KOPT-K1 (cell line): ENCODE results near the gene HOXC11.

Source experiments
- H3K27ac ChIP-seq: fragments of 200-600 bp; sonication (generic); 2 replicates; pipeline ENCODE4 v1.5.1; 2016; ENCODE audit warnings: antibody characterized with exemption, mild to moderate bottlenecking, low read depth, low read length; ENCODE audit not compliant: poor library complexity, severe bottlenecking
- H3K36me3 ChIP-seq: fragments of 200-600 bp; sonication (generic); 2 replicates; pipeline ENCODE4 v1.5.1; 2017; ENCODE audit warnings: antibody characterized with exemption, mild to moderate bottlenecking, low read length, moderate library complexity; ENCODE audit not compliant: insufficient read depth
- H3K9me3 ChIP-seq: fragments of 200-600 bp; sonication (generic); 2 replicates; pipeline ENCODE4 v1.5.1; 2017; ENCODE audit warnings: antibody characterized with exemption, low read length, mild to moderate bottlenecking; ENCODE audit not compliant: insufficient read depth, poor library complexity, severe bottlenecking

The HOXC11 gene

DNA sequence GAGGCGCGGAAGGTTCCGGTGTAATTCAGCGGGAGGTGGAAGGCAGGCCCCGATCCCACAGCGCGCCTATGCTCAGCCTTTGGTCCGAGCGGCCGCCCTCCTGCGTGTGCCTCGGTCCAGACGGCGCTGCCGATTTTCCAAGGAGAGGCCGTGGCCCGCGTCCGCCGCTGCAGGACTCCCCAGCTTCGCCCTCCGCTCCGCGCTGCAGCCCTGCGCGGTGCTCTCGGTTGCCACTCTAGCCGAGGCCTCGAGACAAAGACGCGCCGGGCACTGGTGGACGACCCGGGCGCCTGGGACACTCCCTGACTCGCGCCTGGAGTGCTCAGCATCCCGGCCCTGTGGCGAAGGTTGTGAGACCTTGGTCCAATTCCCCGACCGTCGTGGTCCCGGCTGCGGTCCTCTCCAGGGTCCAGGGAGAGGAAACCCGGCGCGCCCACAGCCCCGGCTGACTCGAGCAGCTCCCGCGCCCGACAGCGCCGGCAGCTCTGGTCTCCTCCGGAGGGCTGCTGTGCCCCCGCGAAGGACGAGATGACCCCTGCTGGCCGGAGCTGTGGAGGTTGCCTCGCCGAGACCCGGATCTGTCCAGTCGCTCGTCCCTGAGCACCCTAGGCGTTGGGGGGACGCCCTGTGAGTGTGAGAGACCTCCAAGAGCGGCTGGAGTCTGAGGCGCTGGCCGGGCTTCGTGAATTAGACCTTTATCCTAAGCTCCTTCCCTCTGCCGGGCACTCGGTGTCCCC lies 11.7 kb upstream of the HOXC11 start:
- H3K36me3 ChIP-seq: no peaks in the 10 kb centered on the region
- H3K9me3 ChIP-seq: no peaks in the 10 kb centered on the region
- no peak overlapping the region for H3K27ac ChIP-seq

DNA sequence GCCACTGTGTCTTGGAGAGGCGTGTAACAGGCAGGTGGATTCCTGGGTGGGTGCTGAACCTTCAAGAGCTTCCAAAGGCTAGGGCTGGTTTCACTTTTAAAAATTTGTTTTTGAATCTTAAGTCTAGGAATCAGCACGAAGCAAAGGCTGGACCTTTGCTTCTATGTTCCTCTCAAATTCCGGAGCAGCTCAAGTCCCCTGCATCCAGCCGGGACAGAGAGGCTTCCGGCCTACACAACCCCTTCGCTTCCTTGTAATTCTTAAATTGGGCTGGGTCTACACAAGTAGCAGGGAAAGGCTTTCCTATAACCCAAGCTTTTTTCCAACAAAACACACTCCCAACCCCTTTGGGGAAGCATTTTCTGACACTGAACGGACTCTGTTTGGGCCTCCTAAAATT lies 9.9 kb upstream of the HOXC11 start:
- no peaks in the 10 kb centered on the region for H3K9me3 ChIP-seq
- no peak overlapping the region for H3K27ac ChIP-seq
- H3K36me3 ChIP-seq: no peaks in the 10 kb centered on the region

DNA sequence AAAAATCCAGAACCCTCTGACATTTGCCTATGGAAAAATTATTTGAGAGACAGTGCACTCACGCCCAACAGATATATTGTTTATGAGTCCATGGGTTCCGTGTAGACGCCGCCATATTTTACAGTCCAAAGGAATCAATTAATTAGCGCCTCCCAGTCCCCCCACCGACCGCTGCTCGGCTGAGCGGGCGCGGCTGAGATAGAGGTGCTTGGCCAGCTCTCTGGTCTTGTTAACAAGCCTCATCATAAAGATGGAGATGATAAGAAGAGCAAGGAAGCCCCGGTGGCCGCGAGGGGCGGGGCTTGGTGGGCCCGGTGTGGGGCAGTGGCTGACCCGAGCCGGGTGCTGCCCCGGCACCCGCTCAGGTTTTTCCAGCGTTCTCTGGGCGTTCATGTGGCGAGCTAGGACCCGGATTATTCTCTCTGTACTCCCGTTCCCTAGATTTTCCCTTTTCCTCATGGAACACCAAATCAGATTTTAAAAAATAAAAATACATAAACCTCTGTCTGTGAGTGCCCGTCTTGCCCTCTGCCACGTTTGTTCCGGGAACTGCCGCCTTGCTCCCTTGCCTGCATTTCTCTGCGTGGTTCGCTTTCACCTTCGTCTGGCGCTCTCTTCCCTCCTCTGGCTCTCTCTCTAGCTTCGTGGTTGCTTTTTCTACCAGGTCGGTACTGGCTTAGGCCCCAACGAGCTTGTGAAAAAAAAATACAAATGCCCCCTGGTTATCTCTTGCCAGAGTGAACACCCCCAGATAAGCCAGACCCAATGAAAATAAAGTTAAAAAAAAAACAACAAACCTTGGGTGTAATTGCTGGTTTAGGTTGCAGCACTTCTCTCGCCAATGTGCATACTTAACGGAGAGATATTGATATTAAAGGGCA lies 9.3 kb upstream of the HOXC11 start:
- H3K36me3 ChIP-seq: no peaks in the 10 kb centered on the region
- no peak overlapping the region for H3K27ac ChIP-seq
- H3K9me3 ChIP-seq: no peaks in the 10 kb centered on the region

DNA sequence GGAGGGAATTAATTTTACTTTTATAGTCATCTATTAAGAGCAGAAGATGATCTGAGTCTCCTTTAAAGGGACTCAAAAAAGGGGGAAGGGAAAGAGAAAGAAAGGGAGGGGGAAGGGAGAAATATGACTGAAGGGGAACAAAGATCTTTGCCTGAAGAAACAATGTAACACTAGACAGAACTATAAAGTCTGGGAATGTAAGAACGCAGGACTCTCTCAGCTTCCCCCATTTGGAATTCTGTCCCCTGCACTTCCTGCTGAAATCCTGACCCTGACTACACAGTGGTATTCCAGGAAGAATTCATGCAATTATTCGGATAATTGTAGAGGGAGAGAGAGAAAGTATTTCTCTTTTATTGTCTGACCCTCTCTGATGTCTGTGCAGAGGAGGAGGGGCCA lies 8.6 kb upstream of the HOXC11 start:
- Histone ChIP-seq H3K36me3 (no peaks in the 10 kb centered on the region), H3K9me3 (no peaks in the 10 kb centered on the region), H3K27ac (no peak overlapping the region)

DNA sequence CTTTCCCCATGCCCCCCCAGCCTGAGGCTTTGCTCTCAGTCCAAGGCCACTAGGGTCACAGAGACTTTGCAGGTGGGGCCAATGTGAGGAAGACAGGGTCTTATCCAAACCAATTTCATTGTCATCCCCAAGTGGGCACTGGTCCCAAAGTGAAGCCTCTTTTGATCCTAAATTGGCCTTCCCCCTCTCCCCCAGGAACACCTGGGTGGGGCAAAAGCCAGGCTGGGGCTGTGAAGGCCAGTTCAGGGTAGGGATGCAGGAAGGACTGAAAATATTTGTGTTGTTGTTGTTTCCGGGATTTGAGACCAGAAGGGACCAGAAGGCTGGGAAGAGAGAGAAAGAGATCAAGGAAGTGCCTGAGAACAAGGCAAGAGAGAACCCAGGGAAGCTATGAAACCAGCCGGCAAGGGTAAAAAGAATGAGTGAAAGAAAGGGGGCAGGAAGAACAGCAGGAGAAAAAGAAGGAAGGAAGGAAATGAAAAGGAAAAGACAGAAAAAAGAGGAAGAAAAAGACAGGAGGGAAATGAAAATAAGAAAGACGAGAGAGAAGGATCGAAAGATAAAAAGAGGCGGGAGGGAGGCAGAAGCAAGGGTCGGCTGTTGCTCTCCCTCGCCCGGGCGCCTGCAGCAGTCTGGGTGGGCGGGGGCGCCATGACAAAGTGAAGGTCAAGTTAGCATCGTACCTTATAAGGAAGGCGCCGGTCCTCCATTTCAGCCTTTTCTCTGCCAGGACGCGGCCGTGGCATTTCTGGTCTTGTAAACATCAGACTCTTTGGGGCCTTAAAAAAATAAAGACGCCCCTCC lies 7.4 kb upstream of the HOXC11 start:
- H3K9me3 ChIP-seq: no peaks in the 10 kb centered on the region
- H3K36me3 ChIP-seq: no peaks in the 10 kb centered on the region
- H3K27ac ChIP-seq: no peak overlapping the region

DNA sequence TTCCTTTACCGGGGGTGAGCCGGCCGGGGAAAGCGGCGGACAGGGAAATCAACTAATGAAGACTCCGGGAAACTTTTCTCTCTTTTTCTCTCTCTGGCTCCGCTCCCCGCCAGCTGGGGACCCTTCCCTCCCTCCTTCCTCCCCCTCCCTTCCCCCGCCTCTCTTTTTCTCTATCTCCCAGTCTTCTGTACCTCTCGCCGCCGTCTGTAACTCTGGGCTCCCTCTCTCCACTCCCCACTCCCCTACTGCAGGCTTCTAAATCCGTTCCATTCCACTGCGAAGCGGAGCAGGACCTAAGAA lies 6.9 kb upstream of the HOXC11 start:
- Histone ChIP-seq H3K9me3 (no peaks in the 10 kb centered on the region), H3K27ac (no peak overlapping the region), H3K36me3 (no peaks in the 10 kb centered on the region)

DNA sequence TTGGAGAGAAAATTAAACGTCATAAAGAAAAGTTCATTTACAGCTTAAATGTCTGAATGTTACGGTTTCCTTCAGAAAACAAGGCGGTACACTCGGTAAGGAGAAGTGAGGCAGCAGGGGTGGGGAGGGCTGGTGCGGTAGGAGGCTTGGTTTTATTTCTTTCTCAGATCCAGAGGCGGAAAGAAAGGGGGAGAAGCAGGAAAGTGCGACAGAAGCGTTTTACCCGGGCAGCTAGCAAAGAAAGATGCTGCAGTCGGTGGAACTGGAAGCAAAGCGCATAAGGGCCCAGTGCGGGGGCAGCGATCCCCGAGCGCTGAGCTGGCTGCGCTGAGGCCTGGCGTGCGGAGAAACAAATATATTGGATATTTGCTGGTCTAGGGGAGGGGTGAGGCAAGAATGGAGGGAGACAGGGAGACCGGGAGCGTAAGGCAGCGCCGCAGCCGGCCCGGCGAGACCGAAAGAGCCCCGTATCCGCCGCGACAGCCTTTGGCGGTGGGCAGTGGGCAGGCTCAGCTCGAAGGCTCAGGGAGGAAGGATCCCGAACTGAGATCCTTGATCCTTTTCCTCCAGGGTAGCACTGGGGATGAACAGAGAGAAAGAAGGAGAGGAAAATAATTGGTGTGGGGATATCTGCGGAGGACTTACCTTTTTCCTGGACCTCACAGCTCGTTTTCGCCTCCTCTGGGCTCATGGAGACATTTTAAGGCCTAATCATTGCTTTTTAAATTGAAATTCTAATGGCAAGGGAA lies 6.4 kb upstream of the HOXC11 start:
- no peaks in the 10 kb centered on the region for H3K36me3 ChIP-seq
- H3K27ac ChIP-seq: no peak overlapping the region

DNA sequence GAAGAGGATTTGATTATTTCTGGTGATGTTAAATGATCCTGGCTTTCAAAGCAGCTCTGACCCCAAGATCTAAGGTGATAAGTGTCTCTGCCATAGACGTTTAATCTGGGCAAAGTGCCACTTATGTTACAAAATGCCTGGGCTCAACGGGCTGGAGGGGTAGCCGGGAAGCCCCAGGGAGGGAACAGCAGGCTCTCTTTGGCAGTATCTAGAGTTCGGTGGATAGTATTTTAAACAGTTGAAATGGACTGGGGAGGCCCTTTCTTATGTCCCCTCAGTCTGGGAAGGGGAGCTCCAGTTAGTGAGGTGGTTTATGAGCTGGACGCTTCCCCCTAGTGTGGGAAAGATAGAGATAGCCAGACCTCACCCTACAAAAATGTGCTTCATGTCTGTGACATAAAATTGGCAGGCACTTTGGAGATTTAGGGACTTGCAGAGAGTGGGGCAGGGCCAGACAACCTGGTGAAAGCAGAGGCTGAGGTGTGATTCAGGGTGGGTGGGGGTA lies 5.5 kb upstream of the HOXC11 start:
- no peak overlapping the region for H3K27ac ChIP-seq
- H3K36me3 ChIP-seq: no peaks in the 10 kb centered on the region
- no peaks in the 10 kb centered on the region for H3K9me3 ChIP-seq

More for the DNA sequence above, 6.4 kb upstream of the HOXC11 start:
- no peaks in the 10 kb centered on the region for H3K9me3 ChIP-seq

DNA sequence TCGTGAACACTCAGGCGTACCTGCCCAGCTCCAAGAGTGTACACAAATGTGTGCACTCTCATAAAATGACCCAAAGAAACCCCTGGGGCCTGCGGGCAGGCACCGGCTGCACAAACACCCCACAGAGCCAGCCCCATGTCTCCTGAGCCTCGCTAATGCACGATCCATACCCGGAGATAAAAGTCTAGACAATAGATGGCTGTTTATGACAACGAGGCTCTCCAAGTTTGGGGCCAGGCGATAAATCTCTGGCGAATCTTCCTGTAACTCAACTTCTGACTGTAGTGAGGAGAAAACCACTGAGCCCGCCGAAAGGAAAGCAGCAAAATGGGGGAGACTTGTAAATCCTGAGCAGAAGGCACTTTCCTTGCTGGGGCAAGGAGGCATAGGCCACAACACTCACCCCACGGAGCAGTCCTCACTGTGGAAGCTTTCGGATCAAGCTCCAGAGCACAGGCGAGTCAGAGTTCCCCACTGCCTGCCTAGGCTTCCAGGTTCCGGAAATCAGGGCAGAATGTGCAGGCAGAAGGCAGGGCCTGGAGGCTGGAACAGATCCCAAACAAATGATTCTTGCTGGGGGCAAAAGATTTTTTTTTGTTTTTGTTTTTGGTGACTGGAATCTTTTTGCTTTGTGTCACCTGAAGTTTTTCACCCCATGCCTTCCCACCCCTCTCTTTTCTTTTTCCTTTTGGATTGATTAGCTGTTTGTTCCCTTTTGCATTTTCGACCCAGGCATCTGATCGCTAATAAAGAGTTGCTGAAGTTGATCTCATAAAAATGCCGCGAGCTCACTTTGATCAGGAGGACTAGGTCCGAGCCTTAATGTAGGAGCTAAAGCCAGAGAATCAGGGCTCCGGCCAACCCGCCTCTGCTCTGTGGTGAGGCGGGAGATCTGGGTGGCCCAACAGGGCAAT lies 4.5 kb upstream of the HOXC11 start:
- H3K27ac ChIP-seq: no peak overlapping the region
- H3K36me3 ChIP-seq: no peaks in the 10 kb centered on the region
- no peaks in the 10 kb centered on the region for H3K9me3 ChIP-seq

DNA sequence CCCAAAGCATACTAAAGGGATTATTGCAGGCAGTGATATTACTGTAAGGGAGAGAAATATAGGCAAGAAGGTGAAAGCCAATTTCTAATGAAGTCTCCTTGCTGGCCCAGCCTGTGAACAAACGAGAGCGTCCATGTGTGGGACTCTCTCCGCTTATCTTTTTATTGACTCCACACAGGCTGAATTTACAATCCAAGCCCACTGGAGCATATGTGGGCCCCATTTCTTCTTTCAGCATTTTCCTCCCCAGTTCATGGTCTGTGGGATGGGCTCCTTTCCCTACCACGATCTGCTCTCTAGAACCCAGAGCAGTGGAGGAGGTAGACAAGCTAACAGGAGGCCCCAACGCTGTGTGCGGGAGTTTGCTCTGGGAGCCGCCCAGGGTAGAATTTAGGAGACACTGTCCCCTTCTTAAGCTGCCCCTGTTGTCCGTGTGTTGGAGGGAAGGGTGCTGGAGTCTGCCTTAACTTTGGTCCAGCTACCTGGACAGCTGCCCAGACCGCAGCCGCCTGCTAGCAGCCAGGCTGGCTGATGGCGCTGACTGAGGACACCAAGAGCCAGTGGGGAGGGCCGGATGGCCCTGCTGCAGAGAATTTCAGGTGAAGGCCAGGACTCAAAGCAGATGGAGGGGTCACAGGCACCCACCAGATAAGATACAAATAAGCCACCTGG lies 3.2 kb upstream of the HOXC11 start:
- no peaks in the 10 kb centered on the region for H3K9me3 ChIP-seq
- no peaks in the 10 kb centered on the region for H3K36me3 ChIP-seq
- H3K27ac ChIP-seq: no peak overlapping the region

DNA sequence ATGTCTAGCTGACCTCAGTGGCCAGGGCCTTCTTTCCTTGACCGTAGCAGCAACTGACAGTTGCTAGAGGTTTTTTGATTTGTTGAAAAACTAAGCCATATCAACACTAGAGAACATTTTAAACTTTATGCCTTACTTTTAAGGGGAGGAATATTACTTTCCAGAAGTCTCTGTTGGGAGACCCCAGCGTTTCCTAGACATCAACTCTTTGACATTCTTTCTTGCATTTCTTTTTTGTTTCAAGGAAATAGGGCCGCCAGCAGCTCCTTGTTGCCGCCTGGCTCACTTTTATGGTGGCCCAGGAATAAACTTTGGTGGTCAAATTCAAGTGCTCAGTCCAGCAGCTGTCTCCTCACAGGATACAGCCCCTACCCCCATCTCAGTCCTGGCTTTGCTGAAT lies 2.5 kb upstream of the HOXC11 start:
- Histone ChIP-seq H3K9me3 (no peaks in the 10 kb centered on the region), H3K36me3 (no peaks in the 10 kb centered on the region), H3K27ac (no peak overlapping the region)

DNA sequence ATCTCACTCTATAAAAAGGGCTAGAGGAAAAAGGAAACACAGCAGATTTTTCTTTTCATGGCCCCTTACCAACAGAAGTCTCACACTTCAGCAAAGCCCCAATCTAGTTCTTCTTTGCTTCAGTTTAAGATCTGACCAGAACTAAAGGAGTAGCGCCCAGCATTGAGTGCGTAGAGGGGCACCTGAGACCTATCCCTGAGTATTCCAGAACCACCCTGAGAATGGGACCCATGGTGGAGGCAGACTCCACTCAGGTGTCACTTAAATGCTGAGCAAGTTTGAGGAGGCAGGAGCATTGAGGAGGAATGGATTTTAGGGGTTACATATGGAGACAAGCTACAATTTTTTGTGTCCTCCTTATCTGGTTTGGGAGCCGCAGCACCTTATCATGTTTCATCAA lies 1.8 kb upstream of the HOXC11 start:
- H3K27ac ChIP-seq: no peak overlapping the region
- no peaks in the 10 kb centered on the region for H3K36me3 ChIP-seq
- H3K9me3 ChIP-seq: no peaks in the 10 kb centered on the region

DNA sequence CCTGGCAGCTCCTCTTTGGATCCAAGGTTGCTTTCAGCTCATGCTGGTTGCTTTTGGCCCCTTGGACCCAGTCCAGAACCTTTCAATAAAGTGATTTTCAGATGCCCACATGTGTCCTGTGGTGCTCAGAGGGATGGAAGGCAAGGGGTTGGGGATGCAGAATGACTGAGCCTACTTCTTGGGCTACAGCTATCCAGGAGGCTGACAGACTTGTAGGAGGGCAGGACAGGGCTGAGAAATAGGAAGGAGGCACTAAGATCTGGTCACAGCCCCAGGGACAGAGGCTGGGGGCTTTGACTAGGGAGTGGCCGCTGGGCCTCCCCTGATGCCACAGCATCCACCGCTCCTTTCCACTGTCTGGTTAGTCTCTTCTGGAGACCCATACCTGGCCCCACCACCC lies 1.2 kb upstream of the HOXC11 start:
- no peak overlapping the region for H3K27ac ChIP-seq
- H3K36me3 ChIP-seq: no peaks in the 10 kb centered on the region
- no peaks in the 10 kb centered on the region for H3K9me3 ChIP-seq
